ENCODE results near the gene FCN2. TPM values are rescaled to one million over a fixed set of nuclear protein-coding genes. Genes with fewer than 3 reads are reported as not detected.

Gene FCN2
- total RNA-seq, 4 donors from 2014 or later, result 1.9 TPM; not detected in 3

DNA sequence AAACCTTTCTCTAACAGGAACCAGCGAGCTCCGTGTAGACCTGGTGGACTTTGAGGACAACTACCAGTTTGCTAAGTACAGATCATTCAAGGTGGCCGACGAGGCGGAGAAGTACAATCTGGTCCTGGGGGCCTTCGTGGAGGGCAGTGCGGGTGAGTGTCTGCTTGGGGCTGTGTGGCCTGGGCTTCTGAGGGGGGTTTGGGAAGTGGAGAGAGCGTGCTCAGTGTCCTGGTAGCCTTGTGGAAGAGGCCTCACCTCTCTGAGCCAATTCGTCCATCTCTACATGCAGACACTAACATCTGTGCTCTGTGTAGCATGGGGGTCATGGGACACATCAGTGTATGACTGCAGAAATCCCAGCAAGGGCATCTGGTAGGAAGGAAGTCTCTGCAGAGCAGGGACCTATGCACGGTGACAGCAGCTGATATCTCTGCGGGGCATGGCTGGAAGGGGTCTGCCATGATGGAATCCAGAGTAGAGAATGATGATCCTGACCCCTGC, 5.9 kb downstream of the FCN2 start:
- no peaks in the 10 kb centered on the region for H3K36me3 ChIP-seq
- 93% methylated on average over 11 of the region's 11 CpGs for WGBS, 2 donors
- H3K4me3 ChIP-seq, result no peak overlapping the region
- TF ChIP-seq EP300 (IDR thresholded peaks at IDR 0.05) (no peak), POLR2A (IDR thresholded peaks at IDR 0.05) (no peak)
- TF ChIP-seq, protein P1, sequence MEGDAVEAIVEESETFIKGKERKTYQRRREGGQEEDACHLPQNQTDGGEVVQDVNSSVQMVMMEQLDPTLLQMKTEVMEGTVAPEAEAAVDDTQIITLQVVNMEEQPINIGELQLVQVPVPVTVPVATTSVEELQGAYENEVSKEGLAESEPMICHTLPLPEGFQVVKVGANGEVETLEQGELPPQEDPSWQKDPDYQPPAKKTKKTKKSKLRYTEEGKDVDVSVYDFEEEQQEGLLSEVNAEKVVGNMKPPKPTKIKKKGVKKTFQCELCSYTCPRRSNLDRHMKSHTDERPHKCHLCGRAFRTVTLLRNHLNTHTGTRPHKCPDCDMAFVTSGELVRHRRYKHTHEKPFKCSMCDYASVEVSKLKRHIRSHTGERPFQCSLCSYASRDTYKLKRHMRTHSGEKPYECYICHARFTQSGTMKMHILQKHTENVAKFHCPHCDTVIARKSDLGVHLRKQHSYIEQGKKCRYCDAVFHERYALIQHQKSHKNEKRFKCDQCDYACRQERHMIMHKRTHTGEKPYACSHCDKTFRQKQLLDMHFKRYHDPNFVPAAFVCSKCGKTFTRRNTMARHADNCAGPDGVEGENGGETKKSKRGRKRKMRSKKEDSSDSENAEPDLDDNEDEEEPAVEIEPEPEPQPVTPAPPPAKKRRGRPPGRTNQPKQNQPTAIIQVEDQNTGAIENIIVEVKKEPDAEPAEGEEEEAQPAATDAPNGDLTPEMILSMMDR (IDR thresholded peaks at IDR 0.05), result no peak
- no peak overlapping the region for H3K27ac ChIP-seq
- peaks cover 0 to 9% of the 10 kb centered on the region in 2 donors for H3K27me3 ChIP-seq
- no peak for DNase-seq (ENCODE audit: low spot score in 2 of 2)
- no peaks in the 10 kb centered on the region for H3K9me3 ChIP-seq
- no peaks in the 10 kb centered on the region for H3K4me1 ChIP-seq

DNA sequence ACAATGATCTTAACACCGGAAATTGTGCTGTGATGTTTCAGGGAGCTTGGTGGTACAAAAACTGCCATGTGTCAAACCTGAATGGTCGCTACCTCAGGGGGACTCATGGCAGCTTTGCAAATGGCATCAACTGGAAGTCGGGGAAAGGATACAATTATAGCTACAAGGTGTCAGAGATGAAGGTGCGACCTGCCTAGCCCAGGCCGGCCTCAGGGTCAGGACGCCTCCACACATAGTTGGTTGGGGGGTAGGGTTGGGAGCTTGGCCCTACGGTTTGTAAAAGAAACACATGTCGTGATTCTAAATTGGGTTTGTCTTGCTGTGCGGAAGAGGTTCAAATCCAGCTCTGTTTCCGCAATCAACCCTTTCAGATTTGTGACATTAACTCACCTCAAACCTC, 6.6 kb downstream of the FCN2 start:
- DNase-seq (ENCODE audit: low spot score in 2 of 2), result no peak
- no peaks in the 10 kb centered on the region for H3K4me1 ChIP-seq
- H3K4me3 ChIP-seq, result no peak overlapping the region
- no peaks in the 10 kb centered on the region for H3K9me3 ChIP-seq
- TF ChIP-seq, protein P1 (IDR thresholded peaks at IDR 0.05), result no peak
- TF ChIP-seq EP300 (IDR thresholded peaks at IDR 0.05), result no peak
- TF ChIP-seq POLR2A (IDR thresholded peaks at IDR 0.05), result no peak
- WGBS, 2 donors, result 87 to 90% methylated on average over 10 of the region's 10 CpGs
- no peak overlapping the region for H3K27ac ChIP-seq
- peaks cover 0 to 9% of the 10 kb centered on the region in 2 donors for H3K27me3 ChIP-seq
- H3K36me3 ChIP-seq, result no peaks in the 10 kb centered on the region

DNA sequence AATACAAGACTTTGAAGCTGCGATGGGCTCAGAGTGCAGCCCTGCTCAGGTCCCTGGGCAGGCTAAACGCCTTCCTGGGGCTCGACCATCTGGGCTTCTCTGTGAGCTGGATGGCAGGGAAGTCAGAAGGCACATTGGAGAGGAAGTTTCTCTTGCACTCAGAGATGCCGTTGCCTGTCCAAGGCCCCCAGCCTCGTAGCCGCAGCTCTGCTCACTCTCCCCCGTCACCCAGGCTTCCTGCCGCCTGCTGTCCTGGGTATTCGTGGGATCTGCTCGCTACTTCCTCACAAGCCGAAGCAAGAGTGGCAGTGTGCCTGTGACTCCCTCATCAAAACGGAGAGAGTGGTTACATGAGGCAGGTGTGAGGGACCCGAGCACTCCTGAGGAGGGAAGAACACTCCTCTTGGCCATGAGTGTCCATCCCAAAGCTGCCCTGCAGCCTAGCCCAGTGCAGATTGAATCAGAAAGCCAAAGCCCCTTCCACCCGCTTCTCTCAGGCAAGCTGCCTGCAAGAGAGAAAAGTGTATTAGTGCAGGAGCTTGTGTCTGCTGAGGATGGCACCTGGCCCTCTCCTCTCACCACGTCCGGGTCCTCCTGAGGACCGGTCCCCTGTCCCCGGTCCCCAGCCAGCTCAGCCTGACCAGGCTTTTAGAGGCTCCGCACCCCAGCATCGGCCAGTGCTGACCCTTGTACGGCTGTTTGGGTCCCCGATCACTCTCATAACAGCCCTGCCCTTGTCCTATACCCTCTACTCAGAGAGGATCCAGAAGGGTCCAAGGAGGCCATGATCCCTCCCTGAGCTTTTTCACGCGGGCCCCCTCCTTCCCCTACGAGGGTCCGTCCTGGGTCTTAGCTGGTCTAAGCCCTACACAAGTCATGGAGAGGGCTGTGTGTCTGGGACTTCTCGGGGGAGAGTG, 7.3 kb downstream of the FCN2 start:
- H3K27me3 ChIP-seq, result peaks cover 0 to 9% of the 10 kb centered on the region in 2 donors
- H3K27ac ChIP-seq, result no peak overlapping the region
- DNase-seq (ENCODE audit: low spot score in 2 of 2), result no peak
- no peak overlapping the region for H3K4me3 ChIP-seq
- H3K9me3 ChIP-seq, result no peaks in the 10 kb centered on the region
- no peaks in the 10 kb centered on the region for H3K36me3 ChIP-seq
- H3K4me1 ChIP-seq, result no peaks in the 10 kb centered on the region
- WGBS, 2 donors, result 66 to 73% methylated on average over 26 to 27 of the region's 27 CpGs
- TF ChIP-seq EP300 (IDR thresholded peaks at IDR 0.05) (no peak), POLR2A (IDR thresholded peaks at IDR 0.05) (no peak)
- TF ChIP-seq, protein P1 (IDR thresholded peaks at IDR 0.05), result no peak

DNA sequence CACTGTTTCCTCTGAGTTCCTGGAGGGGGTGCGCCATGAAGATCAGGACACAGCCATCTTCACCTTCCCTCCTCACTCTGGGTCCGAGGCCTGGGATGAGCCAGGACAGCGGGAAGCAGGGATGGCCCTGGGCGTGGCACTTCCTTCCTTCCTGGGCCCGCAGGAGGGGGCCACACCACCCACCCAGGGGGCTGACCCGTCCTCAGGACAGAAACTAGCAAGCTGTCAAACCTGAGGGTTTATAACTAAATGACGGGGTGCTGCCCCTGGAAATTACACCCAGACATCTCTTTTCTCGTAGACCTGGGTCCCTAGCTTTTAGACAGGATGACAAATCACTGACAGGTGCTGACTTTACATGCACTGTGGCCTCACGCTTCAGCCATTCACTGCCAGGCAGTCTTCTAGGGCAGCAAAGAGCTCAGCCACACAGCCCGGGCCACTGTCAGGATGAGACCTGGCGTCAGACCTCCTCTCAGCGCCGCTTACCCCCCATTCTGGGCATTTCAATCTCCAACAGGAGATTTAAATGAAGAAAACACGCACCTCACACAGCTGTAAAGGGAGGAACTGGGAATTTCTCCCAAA, 8.1 kb downstream of the FCN2 start:
- Histone ChIP-seq H3K9me3 (no peaks in the 10 kb centered on the region), H3K36me3 (no peaks in the 10 kb centered on the region), H3K4me1 (no peaks in the 10 kb centered on the region), H3K27ac (no peak overlapping the region), H3K4me3 (no peak overlapping the region), H3K27me3 (peaks cover 0 to 9% of the 10 kb centered on the region in 2 donors)
- 84 to 86% methylated on average over 14 of the region's 14 CpGs for WGBS, 2 donors
- DNase-seq (ENCODE audit: low spot score in 2 of 2), result no peak
- TF ChIP-seq, protein P1 (IDR thresholded peaks at IDR 0.05), result no peak
- TF ChIP-seq EP300 (IDR thresholded peaks at IDR 0.05) (no peak), POLR2A (IDR thresholded peaks at IDR 0.05) (no peak)
